NCI-H146 (cell line): ENCODE data around the gene KLK14.
A peak's percentile ranks its signal among the peaks of the same experiment; 100 is the strongest.

Source experiments
- DNase-seq: peaks from one replicate; lab custom pipeline; 2025; lab: John Stamatoyannopoulos, UW

The KLK14 gene

GRCh38 chr19:51108066-51108804 is 25.5 kb upstream of the KLK14 start, which contains the start of gene CTU1:
TSS of gene CTU1 (minus strand) at chr19:51108409. CDS start at chr19:51104569, 3,840 bp downstream.
- DNase-seq, result peak; percentile 99

GRCh38 chr19:51107406-51108065 is 24.8 kb upstream of the KLK14 start:
- no peak for DNase-seq

- no peak for DNase-seq
Measured at GRCh38 chr19:51103926-51104341, 21.2 kb upstream of the KLK14 start.

GRCh38 chr19:51102991-51103390 is 20.3 kb upstream of the KLK14 start:
- no peak for DNase-seq

- DNase-seq, result no peak
Measured at GRCh38 chr19:51101171-51101865, 18.6 kb upstream of the KLK14 start.

GRCh38 chr19:51100601-51101000 is 17.9 kb upstream of the KLK14 start:
- no peak for DNase-seq

- DNase-seq, result no peak
Measured at GRCh38 chr19:51099047-51099382, 16.3 kb upstream of the KLK14 start.

GRCh38 chr19:51098365-51099046 is 15.8 kb upstream of the KLK14 start:
- DNase-seq, result no peak

GRCh38 chr19:51097796-51098195 is 15.1 kb upstream of the KLK14 start:
- DNase-seq, result no peak

GRCh38 chr19:51097166-51097738 is 14.6 kb upstream of the KLK14 start:
- DNase-seq, result peak; percentile 66

- DNase-seq, result no peak
Measured at GRCh38 chr19:51096473-51097165, 13.9 kb upstream of the KLK14 start.

- peak; percentile 46 for DNase-seq
Measured at GRCh38 chr19:51094696-51095279, 12.1 kb upstream of the KLK14 start.

GRCh38 chr19:51093510-51094345 is 11.0 kb upstream of the KLK14 start:
- no peak for DNase-seq

- DNase-seq, result no peak
Measured at GRCh38 chr19:51093101-51093500, 10.4 kb upstream of the KLK14 start.

GRCh38 chr19:51091895-51092873 is 9.5 kb upstream of the KLK14 start:
- no peak for DNase-seq

GRCh38 chr19:51091126-51091525 is 8.4 kb upstream of the KLK14 start:
- DNase-seq, result no peak

- DNase-seq, result no peak
Measured at GRCh38 chr19:51090471-51090870, 7.8 kb upstream of the KLK14 start.

- no peak for DNase-seq
Measured at GRCh38 chr19:51089786-51090185, 7.1 kb upstream of the KLK14 start.
